ENCODE results near the gene EFNA5.
A peak's percentile ranks its signal among the peaks of the same experiment; 100 is the strongest.

EFNA5 gene

GRCh38 chr5:107670932-107671741, at the start of gene EFNA5:
EFNA5 (minus strand) TSS chr5:107670937.
- DNase-seq (ENCODE audit: low spot score), result peak; percentile 8

- no peak for DNase-seq (ENCODE audit: low spot score)
These were observed 48.4 kb upstream of the EFNA5 start for GRCh38 chr5:107719034-107719606.

DNA sequence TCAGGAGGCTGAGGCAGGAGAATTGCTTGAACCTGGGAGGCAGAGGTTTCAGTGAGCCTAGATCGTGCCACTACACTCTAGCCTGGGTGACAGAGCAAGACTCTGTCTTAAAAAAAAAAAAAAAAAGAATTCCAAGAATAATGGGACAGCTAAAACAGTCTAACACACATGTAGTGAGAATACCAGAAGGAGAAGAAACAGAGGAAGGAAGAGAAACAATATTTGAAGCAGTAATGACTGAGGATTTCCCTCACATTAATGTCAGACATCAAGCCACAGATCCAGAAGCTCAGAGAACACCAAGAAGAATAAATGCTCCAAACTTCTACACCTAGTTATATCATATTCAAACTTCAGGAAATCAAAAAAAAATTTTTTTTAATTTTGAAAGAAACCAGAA, 47.1 kb upstream of the EFNA5 start:
- no peak for DNase-seq (ENCODE audit: low spot score)

DNA sequence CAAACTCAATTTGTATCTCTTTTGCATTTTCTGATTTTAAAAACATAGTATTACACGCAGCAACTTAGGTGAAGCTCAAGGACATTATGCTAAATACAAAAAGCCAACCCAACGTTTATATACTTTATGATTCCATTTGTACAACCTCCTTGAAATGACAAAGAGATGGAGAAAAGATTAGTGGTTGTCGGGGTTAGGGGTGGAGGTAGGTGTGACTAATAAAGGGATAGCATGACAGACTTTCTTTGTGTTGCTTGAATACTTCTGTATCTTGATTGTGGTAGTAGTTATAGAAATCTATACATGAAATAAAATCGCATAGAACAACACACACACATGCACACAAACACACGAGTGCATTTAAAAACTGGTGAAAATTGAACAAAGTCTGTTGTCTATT, 42.5 kb upstream of the EFNA5 start:
- no peak for DNase-seq (ENCODE audit: low spot score)

DNA sequence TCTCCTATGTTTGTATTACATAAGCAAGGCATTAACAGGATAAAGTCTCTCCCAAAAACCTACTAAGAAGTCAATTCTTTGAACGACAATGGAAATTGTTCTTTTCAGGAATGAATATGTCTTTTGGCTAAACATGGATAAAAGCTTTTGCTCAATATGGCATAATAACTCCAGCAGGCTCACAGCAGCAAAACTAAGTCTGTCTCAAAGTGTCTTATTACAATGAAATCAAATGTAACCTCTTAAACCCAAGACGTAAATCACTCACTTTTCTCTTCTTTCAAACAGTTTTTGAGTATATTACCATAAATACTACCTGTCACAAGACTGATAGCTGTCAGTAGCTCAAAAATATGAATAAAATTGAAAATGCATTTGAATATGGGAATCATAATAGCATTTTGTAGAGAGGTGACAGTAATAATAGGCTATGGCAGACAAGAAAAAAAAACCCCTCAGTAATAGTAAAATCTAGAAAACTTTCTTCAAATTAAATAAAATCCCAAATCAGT, 41.7 kb upstream of the EFNA5 start:
- no peak for DNase-seq (ENCODE audit: low spot score)

DNA sequence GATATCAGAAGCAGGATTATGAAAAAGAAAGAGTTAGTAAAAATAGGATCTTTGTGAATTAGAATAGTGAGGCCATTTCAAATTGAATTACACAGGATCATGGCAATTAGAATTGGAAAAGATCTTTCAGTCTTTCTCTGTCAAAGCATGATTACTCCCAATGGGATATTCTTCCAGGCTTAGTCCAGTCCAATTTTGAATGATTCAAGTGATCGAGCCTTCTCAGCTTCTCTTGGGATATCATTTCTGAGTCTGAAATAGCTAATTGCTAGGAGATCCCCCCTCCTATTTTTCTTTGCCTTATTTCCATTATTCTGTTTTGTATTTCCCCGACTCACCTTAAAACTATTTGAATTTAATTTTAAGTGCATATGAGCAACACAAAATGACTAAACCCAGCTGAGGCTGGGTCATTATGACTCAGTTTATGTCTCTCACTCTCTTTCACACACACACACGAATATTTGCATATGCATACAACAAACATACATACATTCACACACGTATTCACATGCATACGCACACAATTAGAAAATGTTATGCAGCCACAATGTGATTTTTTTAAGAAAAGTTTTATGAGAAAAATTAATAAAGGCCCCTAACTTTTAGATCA, 34.8 kb upstream of the EFNA5 start:
- no peak for DNase-seq (ENCODE audit: low spot score)

DNA sequence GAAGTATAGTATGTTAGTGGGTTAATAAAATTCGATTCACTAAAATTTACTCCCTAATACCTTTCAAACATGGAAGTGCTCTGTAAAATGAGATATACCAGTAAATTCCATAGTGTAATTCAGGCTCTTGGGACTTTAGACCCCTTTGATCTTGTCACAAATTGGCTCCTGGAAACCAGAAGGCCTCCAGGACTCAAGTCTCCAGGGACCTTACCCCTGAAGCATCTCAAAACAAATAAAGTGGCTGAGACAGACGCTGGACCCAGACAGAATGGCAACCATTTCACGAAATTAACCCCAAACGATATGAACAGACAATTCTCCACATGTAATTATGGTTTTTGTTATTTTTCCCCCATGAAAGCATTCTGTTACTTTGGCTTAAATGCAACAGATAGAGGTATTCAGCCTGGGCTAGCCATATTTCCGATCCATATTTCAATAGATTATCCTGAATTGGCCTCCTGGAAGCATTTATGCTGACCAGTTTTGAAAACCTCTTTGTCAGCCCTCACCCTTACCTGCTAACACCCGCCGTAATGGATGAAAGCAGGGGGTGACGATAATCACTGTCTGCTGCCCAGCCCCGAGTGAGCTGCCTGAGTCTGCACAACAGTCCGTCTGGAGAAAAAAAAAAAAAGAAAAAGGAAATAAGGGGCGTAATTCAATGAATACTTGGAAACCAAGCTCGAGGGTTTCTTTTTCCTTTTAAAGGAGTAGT, 34.1 kb upstream of the EFNA5 start:
- no peak for DNase-seq (ENCODE audit: low spot score)

DNA sequence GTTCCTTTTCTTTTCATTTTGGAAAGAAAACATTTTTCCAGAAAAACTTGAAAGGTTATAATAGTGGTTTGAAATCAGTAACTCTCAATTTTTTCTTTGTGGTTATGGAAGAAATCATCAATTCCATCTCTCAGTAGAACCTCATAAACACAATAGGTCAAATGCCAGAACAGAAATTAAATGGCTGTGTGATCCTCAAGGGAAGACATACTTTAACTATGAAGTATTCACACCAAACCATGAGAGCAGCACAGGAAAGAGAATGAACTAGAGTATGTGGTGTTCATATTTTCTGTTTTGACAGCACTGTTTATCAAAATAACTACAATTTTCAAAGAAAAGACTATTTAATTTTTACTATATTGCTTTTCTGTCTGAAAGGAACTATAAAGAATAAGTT, 29.7 kb upstream of the EFNA5 start:
- DNase-seq (ENCODE audit: low spot score), result no peak

- no peak for DNase-seq (ENCODE audit: low spot score)
These were observed 28.7 kb upstream of the EFNA5 start for GRCh38 chr5:107699425-107699824.

DNA sequence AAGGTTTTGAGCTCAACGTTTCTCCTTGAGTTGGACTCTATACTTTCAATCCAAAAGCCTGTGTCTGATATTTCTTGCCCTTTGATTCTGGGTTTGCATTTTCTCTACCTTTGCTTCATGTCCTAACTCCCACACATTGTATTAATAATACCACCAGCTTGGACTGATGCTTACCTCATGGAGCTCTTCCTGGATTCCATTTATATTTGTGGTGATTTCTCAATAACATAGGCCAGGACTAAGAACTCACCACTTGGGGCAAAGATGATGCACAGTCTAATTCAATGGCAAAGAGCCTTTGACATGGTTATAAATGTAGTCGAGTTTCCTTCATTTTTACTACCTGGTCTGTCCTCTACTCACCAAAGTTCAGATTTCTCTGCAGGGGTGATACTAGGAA, 27.5 kb upstream of the EFNA5 start:
- DNase-seq (ENCODE audit: low spot score), result no peak

DNA sequence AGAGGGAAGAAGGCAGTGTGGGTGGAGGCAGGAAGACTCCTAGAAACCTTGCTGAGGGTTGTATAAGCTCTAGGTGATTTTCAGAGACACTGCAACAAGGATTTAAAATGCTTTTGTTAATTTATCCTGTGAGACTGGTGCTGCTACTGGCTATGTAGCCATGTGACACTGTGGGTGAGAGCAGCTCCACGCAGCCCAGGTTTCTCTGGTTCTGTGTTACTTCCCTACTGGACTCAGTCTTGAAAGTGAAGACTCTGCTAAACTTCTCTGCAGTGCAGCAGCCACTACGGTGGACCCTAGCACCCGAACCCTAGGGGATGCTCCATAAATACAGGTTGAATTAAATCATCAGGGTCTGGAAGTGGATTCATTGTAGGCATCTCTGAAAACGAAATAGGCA, 25.8 kb upstream of the EFNA5 start:
- DNase-seq (ENCODE audit: low spot score), result no peak

DNA sequence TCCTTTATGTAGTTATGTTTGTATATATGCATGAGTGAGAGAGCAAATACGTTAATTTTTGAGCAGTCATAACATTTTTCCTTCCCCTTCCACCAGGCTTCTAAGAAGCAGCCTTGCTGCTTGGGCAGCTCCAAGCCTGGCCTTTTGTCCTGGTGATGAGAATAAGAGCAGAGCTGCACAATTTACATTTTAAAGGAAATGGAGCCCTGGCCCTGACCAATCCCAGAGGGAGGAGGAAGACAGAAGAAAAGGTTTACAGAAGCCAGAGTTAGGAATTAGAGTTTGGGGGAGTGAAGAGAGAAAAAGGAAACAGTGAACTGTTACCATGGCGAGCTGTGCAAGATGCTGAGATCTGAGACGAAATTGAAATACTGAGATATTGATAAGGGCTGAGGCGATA, 25.3 kb upstream of the EFNA5 start:
- no peak for DNase-seq (ENCODE audit: low spot score)

DNA sequence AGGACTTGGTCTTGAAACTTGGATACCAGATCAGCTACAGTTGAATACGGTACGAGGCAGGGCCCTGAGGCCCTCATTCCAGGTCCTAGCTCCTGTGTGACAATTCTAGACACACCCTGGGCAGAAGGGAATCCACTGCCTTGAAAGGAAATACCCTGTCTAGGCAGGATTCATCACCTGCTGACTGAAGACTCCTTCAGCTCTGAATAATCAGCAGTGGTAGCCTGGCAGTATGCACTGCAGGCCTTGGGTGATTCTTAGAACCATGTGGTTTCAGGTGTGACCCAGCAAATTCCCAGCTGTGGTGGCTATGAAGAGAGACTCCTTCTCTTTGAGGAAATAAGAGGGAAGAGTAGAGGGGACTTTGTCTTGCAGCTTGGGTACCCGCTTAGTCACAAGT, 17.2 kb upstream of the EFNA5 start:
- DNase-seq (ENCODE audit: low spot score), result no peak

DNA sequence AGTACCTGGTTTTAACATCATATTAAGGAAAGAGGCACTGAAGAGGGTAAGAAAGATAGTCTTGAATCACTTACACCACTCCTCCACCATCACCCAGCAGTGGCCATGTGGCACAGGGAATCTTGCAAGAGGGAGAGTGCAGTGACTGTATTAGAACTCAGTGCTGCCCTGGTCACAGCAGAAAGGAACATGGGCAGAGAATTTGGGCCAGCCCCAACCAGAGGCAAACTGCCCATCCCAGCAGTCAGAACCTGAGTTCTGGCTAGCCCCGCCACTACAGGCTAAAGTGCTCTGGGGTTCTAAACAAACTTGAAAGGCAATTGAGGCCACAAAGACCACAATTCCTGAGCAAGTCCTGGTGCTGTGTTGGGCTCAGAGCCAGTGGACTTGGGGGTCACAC, 16.7 kb upstream of the EFNA5 start:
- no peak for DNase-seq (ENCODE audit: low spot score)

DNA sequence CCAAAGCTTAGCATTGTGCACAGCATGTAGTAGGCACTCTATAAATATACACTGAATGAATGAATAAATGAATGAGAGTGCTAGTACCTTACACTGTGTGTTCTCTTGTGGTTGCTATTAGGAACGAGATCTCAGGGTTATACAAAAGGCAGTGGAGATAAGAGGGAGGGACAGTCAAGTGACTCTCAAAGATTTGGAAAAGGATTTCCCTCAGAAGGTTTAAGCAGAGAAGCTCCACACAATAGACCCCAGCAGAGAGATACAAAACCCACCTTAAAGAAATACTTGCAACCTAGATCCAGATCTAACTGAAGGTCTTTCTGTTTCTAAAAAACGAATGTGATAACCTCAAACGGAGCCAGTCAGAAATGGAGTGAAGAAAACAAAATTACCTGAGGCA, 11.8 kb upstream of the EFNA5 start:
- no peak for DNase-seq (ENCODE audit: low spot score)

DNA sequence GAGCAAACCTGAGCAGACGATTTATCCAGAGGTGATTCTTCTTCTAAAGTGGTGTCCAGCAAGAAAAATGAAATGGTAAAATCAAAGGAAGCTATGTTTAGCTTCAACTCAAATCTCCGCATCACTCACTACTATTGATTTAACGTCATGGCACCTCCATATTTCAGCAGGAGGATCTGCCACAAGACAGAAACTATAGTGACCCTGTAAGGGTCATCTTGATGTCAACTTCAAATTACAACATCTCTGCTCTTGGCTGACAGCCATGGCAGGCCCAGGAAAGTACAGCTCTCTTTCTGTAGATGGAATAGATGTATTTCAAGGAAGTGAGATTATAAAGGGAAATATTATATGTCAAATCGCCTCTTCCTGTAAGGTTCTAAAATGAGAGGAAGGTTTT, 10.1 kb upstream of the EFNA5 start:
- no peak for DNase-seq (ENCODE audit: low spot score)

GRCh38 chr5:107680099-107680498, 9.4 kb upstream of the EFNA5 start:
- no peak for DNase-seq (ENCODE audit: low spot score)

GRCh38 chr5:107676702-107677101, 6.0 kb upstream of the EFNA5 start:
- no peak for DNase-seq (ENCODE audit: low spot score)

- no peak for DNase-seq (ENCODE audit: low spot score)
These were observed 4.5 kb upstream of the EFNA5 start for GRCh38 chr5:107675201-107675600.

GRCh38 chr5:107674655-107675054, 3.9 kb upstream of the EFNA5 start:
- no peak for DNase-seq (ENCODE audit: low spot score)

GRCh38 chr5:107673368-107674136, 2.8 kb upstream of the EFNA5 start:
- peak; percentile 72 for DNase-seq (ENCODE audit: low spot score)

DNA sequence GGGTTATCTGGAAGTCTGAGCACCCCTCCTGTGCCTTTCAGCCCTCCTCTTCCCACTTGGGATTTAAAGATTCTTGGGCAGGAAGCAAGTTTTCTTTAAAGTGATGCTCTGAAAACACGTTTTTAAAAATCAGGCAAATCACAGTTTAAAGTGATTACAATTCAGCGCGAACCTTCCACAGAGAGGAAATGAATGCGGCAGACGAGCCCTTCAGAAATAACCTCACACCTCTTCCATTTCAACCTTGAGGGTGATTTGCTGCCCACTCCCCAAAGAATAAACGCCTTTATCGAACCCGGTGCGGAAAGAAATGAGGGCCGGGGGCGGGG, 2.3 kb upstream of the EFNA5 start:
- no peak for DNase-seq (ENCODE audit: low spot score)

All from CD4-positive, alpha-beta T cell treated with Interleukin-2 at 100 ng/mL for 4 hours (primary cell).